Right atrium auricular region (tissue), 2 donors: ENCODE measurements around the gene TFF1. TPM values are rescaled to one million over a fixed set of nuclear protein-coding genes. Genes with fewer than 3 reads are reported as not detected.

Experiments
- DNase-seq: peaks from one replicate; pipeline ENCODE4 v3.0.0-alpha.2; 2019; ENCODE audit warnings: low spot score
- H3K27ac ChIP-seq, 2 donors: fragments of 200-600 bp; sonication (generic); 1 replicate in 1 of 2; 2 replicates in 1 of 2; pipeline ENCODE4 v1.5.1; 2016 to 2019
- H3K27me3 ChIP-seq, 2 donors: fragments of 200-600 bp; sonication (generic); one replicate each; pipeline versions ENCODE4 v1.5.1 to v1.6.0; 2017 to 2019
- H3K36me3 ChIP-seq: fragments of 200-600 bp; sonication (generic); one replicate; pipeline ENCODE4 v1.5.1; 2016
- H3K4me1 ChIP-seq, 2 donors: fragments of 200-600 bp; sonication (generic); one replicate each; pipeline versions ENCODE4 v1.5.1 to v1.6.0; 2017 to 2019
- H3K4me3 ChIP-seq, 2 donors: fragments of 200-600 bp; sonication (generic); 1 replicate in 1 of 2; 2 replicates in 1 of 2; pipeline ENCODE4 v1.5.1; 2017 to 2019; ENCODE audit warnings: mild to moderate bottlenecking in 1 of 2, moderate library complexity in 1 of 2
- H3K9me3 ChIP-seq, 2 donors: fragments of 200-600 bp; sonication (generic); one replicate each; pipeline ENCODE4 v1.5.1; 2019
- CTCF ChIP-seq, 2 donors: fragments of 200-600 bp; sonication (generic); IDR thresholded peaks; one replicate each; pipeline ENCODE4 v1.5.1; 2019; ENCODE audit warnings: antibody characterized with exemption in 2 of 2
- total RNA-seq, 2 donors: library from RNA; depleted of rRNA; stranded (reverse); fragments of >200 nt; gene quantifications; one replicate each; pipeline ENCODE4 v1.1.0, GENCODE V29; 2016

TFF1 gene
- total RNA-seq, 2 donors from 2014 or later = not detected

- Histone ChIP-seq H3K36me3 (no peaks in the 10 kb centered on the region), H3K4me3 (no peak overlapping the region), H3K27ac (no peak overlapping the region), H3K4me1 (no peaks in the 10 kb centered on the region), H3K27me3 (no peaks in the 10 kb centered on the region), H3K9me3 (peaks cover 0 to 27% of the 10 kb centered on the region in 2 donors)
- DNase-seq = no peak
- TF ChIP-seq CTCF (IDR thresholded peaks at IDR 0.05) = no peak
Observed at GRCh38 chr21:42352441-42353095, 13.8 kb downstream of the TFF1 start.

- H3K4me1 ChIP-seq = no peaks in the 10 kb centered on the region
- no peak overlapping the region for H3K27ac ChIP-seq
- H3K27me3 ChIP-seq = no peaks in the 10 kb centered on the region
- no peaks in the 10 kb centered on the region for H3K36me3 ChIP-seq
- H3K4me3 ChIP-seq = no peak overlapping the region
- TF ChIP-seq CTCF (IDR thresholded peaks at IDR 0.05) = no peak
- peaks cover 0 to 23% of the 10 kb centered on the region in 2 donors for H3K9me3 ChIP-seq
- DNase-seq = no peak
Observed at GRCh38 chr21:42351626-42352440, 14.5 kb downstream of the TFF1 start.

GRCh38 chr21:42350927-42351426 lies 15.4 kb downstream of the TFF1 start, which contains the start of gene TFF2:
TFF2 (minus strand) TSS chr21:42350994; CDS start chr21:42350957, 37 bp downstream.
- H3K9me3 ChIP-seq = peaks cover 0 to 21% of the 10 kb centered on the region in 2 donors
- H3K36me3 ChIP-seq = no peaks in the 10 kb centered on the region
- no peak for TF ChIP-seq CTCF (IDR thresholded peaks at IDR 0.05)
- no peak for DNase-seq
- no peaks in the 10 kb centered on the region for H3K4me1 ChIP-seq
- H3K27ac ChIP-seq = no peak within 1 kb of the TSS
- H3K27me3 ChIP-seq = no peaks in the 10 kb centered on the region
- H3K4me3 ChIP-seq = no peak within 1 kb of the TSS

- TF ChIP-seq CTCF (IDR thresholded peaks at IDR 0.05) = no peak
- H3K27me3 ChIP-seq = no peaks in the 10 kb centered on the region
- no peak for DNase-seq
- H3K4me3 ChIP-seq = no peak overlapping the region
- no peaks in the 10 kb centered on the region for H3K4me1 ChIP-seq
- H3K36me3 ChIP-seq = no peaks in the 10 kb centered on the region
- H3K9me3 ChIP-seq = peaks cover 0 to 15% of the 10 kb centered on the region in 2 donors
- H3K27ac ChIP-seq = no peak overlapping the region
Observed at GRCh38 chr21:42350318-42350910, 15.9 kb downstream of the TFF1 start.

GRCh38 chr21:42349420-42350317 lies 16.7 kb downstream of the TFF1 start:
- H3K27me3 ChIP-seq = no peaks in the 10 kb centered on the region
- no peaks in the 10 kb centered on the region for H3K36me3 ChIP-seq
- TF ChIP-seq CTCF (IDR thresholded peaks at IDR 0.05) = no peak
- H3K4me1 ChIP-seq = no peaks in the 10 kb centered on the region
- H3K27ac ChIP-seq = no peak overlapping the region
- no peak overlapping the region for H3K4me3 ChIP-seq
- DNase-seq = no peak
- peaks cover 0 to 8% of the 10 kb centered on the region in 2 donors for H3K9me3 ChIP-seq
